Endothelial cell of umbilical vein (primary cell): ENCODE data around the gene ZNF331.

Experiments used
- CTCF ChIP-seq, 2 donors: IDR thresholded peaks; 1 replicate in 1 of 2; 2 replicates in 1 of 2; pipeline ENCODE4 v1.5.1; 2011; ENCODE audit warnings: low read length in 2 of 2, mild to moderate bottlenecking in 2 of 2, moderate library complexity in 2 of 2, control low read depth in 1 of 2, inconsistent platforms in 1 of 2, low read depth in 1 of 2; ENCODE audit not compliant: insufficient read depth in 1 of 2; ENCODE audit errors: extremely low read depth in 1 of 2
- MAX ChIP-seq: IDR thresholded peaks from 2 replicates; pipeline ENCODE4 v1.6.1; 2011; ENCODE audit not compliant: insufficient read depth, insufficient read length

GRCh38 chr19:53626976-53627375 lies 89.0 kb downstream of the ZNF331 start:
- TF ChIP-seq MAX (no peak), CTCF (IDR thresholded peaks at IDR 0.05; ENCODE audit: extremely low read depth in 1 of 2, insufficient read depth in 1 of 2, low read depth in 1 of 2, low read length in 2 of 2) (no peak)
